Neural cell (in vitro differentiated cells): Measurements from ENCODE around the gene RPSA. TPM values are rescaled to one million over a fixed set of nuclear protein-coding genes. Genes with fewer than 3 reads are reported as not detected.

ENCODE experiments used
- H2AFZ ChIP-seq: fragments of 200-600, 300-800 bp; sonication (generic), shearing (Covaris generic); 2 replicates; pipeline ENCODE4 v1.6.0; 2014; ENCODE audit warnings: low read depth, mild to moderate bottlenecking, antibody characterized with exemption, low read length, moderate library complexity
- H3F3A ChIP-seq: fragments of 200-600 bp; shearing (Covaris generic); 2 replicates; pipeline ENCODE4 v1.6.1; 2016; ENCODE audit warnings: mild to moderate bottlenecking, moderate library complexity, mixed read lengths, antibody characterized with exemption, low read length; ENCODE audit not compliant: insufficient read depth, poor library complexity, severe bottlenecking
- H3K27ac ChIP-seq: fragments of 200-600, 300-800 bp; sonication (generic), shearing (Covaris generic); 2 replicates; pipeline ENCODE4 v1.5.1; 2014; ENCODE audit warnings: mild to moderate bottlenecking, low read length, moderate library complexity
- H3K27me3 ChIP-seq: fragments of 300-800, 200-600 bp; sonication (generic), shearing (Covaris generic); 2 replicates; pipeline ENCODE4 v1.6.0; 2014; ENCODE audit warnings: mild to moderate bottlenecking, low read depth, low read length, moderate library complexity; ENCODE audit not compliant: insufficient read depth
- H3K36me3 ChIP-seq: fragments of 300-800, 200-600 bp; sonication (generic), shearing (Covaris generic); 2 replicates; pipeline ENCODE4 v1.5.1; 2014; ENCODE audit warnings: mild to moderate bottlenecking, antibody characterized with exemption, low read length, moderate library complexity; ENCODE audit not compliant: insufficient read depth
- H3K4me2 ChIP-seq: fragments of 300-800, 200-600 bp; sonication (generic), shearing (Covaris generic); 2 replicates; pipeline ENCODE4 v1.6.0; 2014; ENCODE audit warnings: mild to moderate bottlenecking, low read length
- H3K4me3 ChIP-seq: fragments of 300-800, 200-600 bp; sonication (generic), shearing (Covaris generic); 2 replicates; pipeline ENCODE4 v1.5.1; 2014; ENCODE audit warnings: mild to moderate bottlenecking, low read length, moderate library complexity
- H3K79me2 ChIP-seq: fragments of 200-600 bp; shearing (Covaris generic); replicated peaks from 2 replicates; pipeline ENCODE4 v1.6.0; 2014; ENCODE audit warnings: mild to moderate bottlenecking, low read length, moderate library complexity; ENCODE audit not compliant: insufficient read depth
- H3K9ac ChIP-seq: fragments of 300-800, 200-600 bp; sonication (generic), shearing (Covaris generic); 2 replicates; pipeline ENCODE4 v1.6.1; 2016; ENCODE audit warnings: mild to moderate bottlenecking, low read length, mixed read lengths
- H3K9me2 ChIP-seq: fragments of 200-600 bp; shearing (Covaris generic); 2 replicates; pipeline ENCODE4 v1.6.1; 2016; ENCODE audit warnings: mild to moderate bottlenecking, low read length, mixed read lengths; ENCODE audit not compliant: insufficient read depth
- H3K9me3 ChIP-seq: fragments of 200-600, 300-800 bp; sonication (generic), shearing (Covaris generic); 2 replicates; pipeline ENCODE4 v1.6.1; 2016; ENCODE audit warnings: mild to moderate bottlenecking, mixed run types, low read length, moderate library complexity, mixed read lengths
- H4K20me1 ChIP-seq: fragments of 200-600 bp; shearing (Covaris generic); 2 replicates; pipeline ENCODE4 v1.6.1; 2016; ENCODE audit warnings: mild to moderate bottlenecking, mixed run types; ENCODE audit not compliant: insufficient read depth
- CTCF ChIP-seq: fragments of 450-650 bp; IDR thresholded peaks from 2 replicates; pipeline ENCODE4 v1.5.1; 2014; ENCODE audit warnings: antibody characterized with exemption, mild to moderate bottlenecking, moderate library complexity; ENCODE audit not compliant: poor library complexity, severe bottlenecking
- EP300 ChIP-seq: fragments of 450-650 bp; conservative IDR thresholded peaks from 2 replicates; pipeline ENCODE4 v1.6.1; 2014; ENCODE audit warnings: antibody characterized with exemption, mild to moderate bottlenecking, moderate library complexity; ENCODE audit not compliant: poor library complexity, severe bottlenecking
- EZH2 ChIP-seq: fragments of 200-600, 300-800 bp; shearing (Covaris generic), sonication (generic); IDR thresholded peaks from 2 replicates; pipeline ENCODE4 v1.6.1; 2014; ENCODE audit warnings: antibody characterized with exemption, low read length, borderline replicate concordance, mild to moderate bottlenecking; ENCODE audit not compliant: insufficient read depth, poor library complexity, severe bottlenecking
- MXI1 ChIP-seq: fragments of 450-650 bp; conservative IDR thresholded peaks from 2 replicates; pipeline ENCODE4 v1.6.1; 2014; ENCODE audit warnings: antibody characterized with exemption, mild to moderate bottlenecking; ENCODE audit not compliant: poor library complexity, severe bottlenecking
- POLR2AphosphoS5 ChIP-seq: IDR thresholded peaks from 2 replicates; pipeline ENCODE4 v1.6.1; 2012
- RAD21 ChIP-seq: fragments of 450-650 bp; conservative IDR thresholded peaks from 2 replicates; pipeline ENCODE4 v1.6.1; 2014; ENCODE audit warnings: antibody characterized with exemption, mild to moderate bottlenecking, moderate library complexity
- SMC3 ChIP-seq: fragments of 450-650 bp; conservative IDR thresholded peaks from 2 replicates; pipeline ENCODE4 v1.6.1; 2014; ENCODE audit warnings: antibody characterized with exemption, mild to moderate bottlenecking, moderate library complexity; ENCODE audit not compliant: poor library complexity
- TAF1 ChIP-seq: IDR thresholded peaks from 2 replicates; pipeline ENCODE4 v1.6.1; 2012; ENCODE audit warnings: low read depth
- polyA plus RNA-seq: library from polyadenylated mRNA; depleted of rRNA; stranded (reverse); fragments of >200 nt; gene quantifications from 2 replicates; pipeline ENCODE4 v1.2.3, GENCODE V29; 2014
- TF ChIP-seq, protein P1 (sequence below): IDR thresholded peaks from 2 replicates; pipeline ENCODE4 v1.6.1; 2012; ENCODE audit warnings: borderline replicate concordance

Gene RPSA
- polyA plus RNA-seq, 1 donor from 2014 or later = 1,629 TPM

DNA sequence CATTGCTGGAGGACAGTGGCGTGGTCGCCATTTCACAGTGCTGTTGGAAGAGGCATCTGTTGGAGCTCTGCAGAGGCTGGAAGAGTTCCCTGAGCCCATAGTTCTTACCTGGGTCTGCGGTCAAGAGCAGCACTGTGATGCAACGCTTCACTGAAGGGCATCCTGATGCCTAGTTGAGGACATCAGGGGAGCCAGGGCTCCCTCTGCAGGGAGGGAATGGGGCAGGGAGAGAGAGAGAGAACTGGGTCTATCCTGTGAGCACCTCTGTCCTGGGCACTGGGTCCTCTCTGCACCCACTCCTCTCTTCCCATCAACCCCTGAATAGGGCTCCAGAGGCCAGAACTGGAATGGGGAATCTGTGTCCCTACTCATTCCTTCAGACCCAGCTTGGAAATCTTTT lies 37.0 kb downstream of the RPSA start:
- H3F3A ChIP-seq = no peaks in the 10 kb centered on the region
- no peak overlapping the region for H2AFZ ChIP-seq
- no peaks in the 10 kb centered on the region for H3K9me3 ChIP-seq
- no peaks in the 10 kb centered on the region for H4K20me1 ChIP-seq
- H3K27ac ChIP-seq = no peak overlapping the region
- no peaks in the 10 kb centered on the region for H3K27me3 ChIP-seq
- no peaks in the 10 kb centered on the region for H3K36me3 ChIP-seq
- H3K9ac ChIP-seq = no peak overlapping the region
- H3K79me2 ChIP-seq = no peaks in the 10 kb centered on the region
- H3K4me3 ChIP-seq = no peak overlapping the region
- H3K9me2 ChIP-seq = no peaks in the 10 kb centered on the region
- TF ChIP-seq SMC3 (no peak), EZH2 (no peak), MXI1 (no peak)
- H3K4me2 ChIP-seq = no peak overlapping the region

DNA sequence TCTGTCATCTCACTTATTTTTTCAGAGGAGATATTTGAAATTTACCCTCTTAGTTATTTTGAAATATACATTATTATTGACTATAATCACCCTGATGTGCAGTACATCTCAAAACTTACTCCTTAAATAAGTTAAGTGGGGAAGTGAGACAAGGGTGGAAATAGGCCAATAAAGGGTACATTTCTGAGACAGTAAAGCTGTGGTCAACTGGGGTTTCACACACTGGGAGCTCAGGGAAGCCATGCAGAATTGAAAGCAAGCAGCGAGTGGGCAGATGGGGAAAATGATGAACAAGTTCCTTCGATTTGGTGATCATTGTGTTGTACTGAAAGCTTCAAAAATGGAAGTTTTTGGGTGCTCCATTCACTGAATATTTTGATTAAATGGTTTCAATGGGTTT lies 39.4 kb downstream of the RPSA start:
- Histone ChIP-seq H3K79me2 (no peaks in the 10 kb centered on the region), H3K36me3 (no peaks in the 10 kb centered on the region), H3K9me3 (no peaks in the 10 kb centered on the region), H3K27me3 (no peaks in the 10 kb centered on the region), H3K27ac (no peak overlapping the region), H3K4me2 (no peak overlapping the region), H2AFZ (no peak overlapping the region), H3K9me2 (no peaks in the 10 kb centered on the region), H3F3A (no peaks in the 10 kb centered on the region), H3K4me3 (no peak overlapping the region), H3K9ac (no peak overlapping the region), H4K20me1 (no peaks in the 10 kb centered on the region)
- TF ChIP-seq POLR2AphosphoS5 (no peak), MXI1 (no peak), EP300 (no peak), SMC3 (no peak)
- TF ChIP-seq, protein P1, sequence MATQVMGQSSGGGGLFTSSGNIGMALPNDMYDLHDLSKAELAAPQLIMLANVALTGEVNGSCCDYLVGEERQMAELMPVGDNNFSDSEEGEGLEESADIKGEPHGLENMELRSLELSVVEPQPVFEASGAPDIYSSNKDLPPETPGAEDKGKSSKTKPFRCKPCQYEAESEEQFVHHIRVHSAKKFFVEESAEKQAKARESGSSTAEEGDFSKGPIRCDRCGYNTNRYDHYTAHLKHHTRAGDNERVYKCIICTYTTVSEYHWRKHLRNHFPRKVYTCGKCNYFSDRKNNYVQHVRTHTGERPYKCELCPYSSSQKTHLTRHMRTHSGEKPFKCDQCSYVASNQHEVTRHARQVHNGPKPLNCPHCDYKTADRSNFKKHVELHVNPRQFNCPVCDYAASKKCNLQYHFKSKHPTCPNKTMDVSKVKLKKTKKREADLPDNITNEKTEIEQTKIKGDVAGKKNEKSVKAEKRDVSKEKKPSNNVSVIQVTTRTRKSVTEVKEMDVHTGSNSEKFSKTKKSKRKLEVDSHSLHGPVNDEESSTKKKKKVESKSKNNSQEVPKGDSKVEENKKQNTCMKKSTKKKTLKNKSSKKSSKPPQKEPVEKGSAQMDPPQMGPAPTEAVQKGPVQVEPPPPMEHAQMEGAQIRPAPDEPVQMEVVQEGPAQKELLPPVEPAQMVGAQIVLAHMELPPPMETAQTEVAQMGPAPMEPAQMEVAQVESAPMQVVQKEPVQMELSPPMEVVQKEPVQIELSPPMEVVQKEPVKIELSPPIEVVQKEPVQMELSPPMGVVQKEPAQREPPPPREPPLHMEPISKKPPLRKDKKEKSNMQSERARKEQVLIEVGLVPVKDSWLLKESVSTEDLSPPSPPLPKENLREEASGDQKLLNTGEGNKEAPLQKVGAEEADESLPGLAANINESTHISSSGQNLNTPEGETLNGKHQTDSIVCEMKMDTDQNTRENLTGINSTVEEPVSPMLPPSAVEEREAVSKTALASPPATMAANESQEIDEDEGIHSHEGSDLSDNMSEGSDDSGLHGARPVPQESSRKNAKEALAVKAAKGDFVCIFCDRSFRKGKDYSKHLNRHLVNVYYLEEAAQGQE = no peak

- H3F3A ChIP-seq = no peaks in the 10 kb centered on the region
- H3K4me3 ChIP-seq = no peak overlapping the region
- TF ChIP-seq MXI1 (no peak), SMC3 (no peak), TAF1 (no peak), CTCF (no peak), POLR2AphosphoS5 (no peak), EP300 (no peak), RAD21 (no peak), EZH2 (no peak)
- TF ChIP-seq, protein P1 = no peak
- H3K36me3 ChIP-seq = no peaks in the 10 kb centered on the region
- no peak overlapping the region for H3K27ac ChIP-seq
- no peak overlapping the region for H3K9ac ChIP-seq
- no peak overlapping the region for H3K4me2 ChIP-seq
- H3K9me2 ChIP-seq = no peaks in the 10 kb centered on the region
- H4K20me1 ChIP-seq = no peaks in the 10 kb centered on the region
- H2AFZ ChIP-seq = no peak overlapping the region
- no peaks in the 10 kb centered on the region for H3K27me3 ChIP-seq
- no peaks in the 10 kb centered on the region for H3K79me2 ChIP-seq
- H3K9me3 ChIP-seq = no peaks in the 10 kb centered on the region
Measured at GRCh38 chr3:39446444-39446843, 39.9 kb downstream of the RPSA start.
